ENCODE data around the gene DGAT2. TPM values are rescaled to one million over a fixed set of nuclear protein-coding genes. Genes with fewer than 3 reads are reported as not detected.

The DGAT2 gene
- total RNA-seq, 2 experiments from 2014 or later, result 0.19 to 0.25 TPM

DNA sequence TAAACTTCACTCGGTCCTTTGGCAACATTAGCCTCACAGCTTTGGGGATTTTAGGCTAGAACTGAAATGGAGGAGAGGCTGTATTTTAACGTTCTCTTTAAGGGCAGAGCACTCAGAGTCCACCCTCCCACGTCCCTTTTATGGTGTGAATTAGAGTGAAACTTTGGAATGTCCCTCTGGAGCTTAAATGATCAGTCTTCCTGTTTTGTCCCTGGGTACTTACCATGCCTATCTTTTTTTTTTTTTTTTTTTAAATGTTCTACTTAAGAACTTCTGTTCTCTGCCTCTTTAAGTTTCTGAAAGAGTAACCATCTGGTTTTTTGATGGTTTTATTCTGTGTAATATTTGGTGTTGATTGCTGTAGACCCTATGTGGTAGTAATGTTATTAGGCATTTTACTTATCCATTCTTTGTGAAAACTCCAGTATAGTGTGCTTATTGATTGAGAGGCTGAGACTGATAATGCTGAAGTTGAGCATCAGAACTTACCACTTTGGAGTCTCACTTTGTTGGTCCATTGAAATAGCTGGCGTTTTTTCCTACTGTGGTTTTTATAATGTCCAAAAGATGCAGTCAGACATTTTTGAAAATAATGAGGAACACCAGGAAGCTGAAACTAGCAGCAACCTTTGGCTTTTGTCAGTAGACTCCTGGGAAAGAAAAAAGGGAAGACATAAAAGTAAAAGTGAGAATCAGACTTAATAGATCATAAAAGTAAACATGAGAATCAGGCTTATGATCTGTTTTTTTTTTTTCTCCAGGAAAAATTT lies 58.1 kb downstream of the DGAT2 start:
- H3K4me1 Mint-ChIP-seq (ENCODE audit: low read depth), result peaks cover 47% of the 10 kb centered on the region
- no peak overlapping the region for H3K4me3 Mint-ChIP-seq
- peaks cover 6% of the 10 kb centered on the region for H3K36me3 ChIP-seq (ENCODE audit: insufficient read depth, low read length)
- H3K36me3 Mint-ChIP-seq (ENCODE audit: low read depth), result peaks cover 19% of the 10 kb centered on the region
- TF ChIP-seq, protein P1, sequence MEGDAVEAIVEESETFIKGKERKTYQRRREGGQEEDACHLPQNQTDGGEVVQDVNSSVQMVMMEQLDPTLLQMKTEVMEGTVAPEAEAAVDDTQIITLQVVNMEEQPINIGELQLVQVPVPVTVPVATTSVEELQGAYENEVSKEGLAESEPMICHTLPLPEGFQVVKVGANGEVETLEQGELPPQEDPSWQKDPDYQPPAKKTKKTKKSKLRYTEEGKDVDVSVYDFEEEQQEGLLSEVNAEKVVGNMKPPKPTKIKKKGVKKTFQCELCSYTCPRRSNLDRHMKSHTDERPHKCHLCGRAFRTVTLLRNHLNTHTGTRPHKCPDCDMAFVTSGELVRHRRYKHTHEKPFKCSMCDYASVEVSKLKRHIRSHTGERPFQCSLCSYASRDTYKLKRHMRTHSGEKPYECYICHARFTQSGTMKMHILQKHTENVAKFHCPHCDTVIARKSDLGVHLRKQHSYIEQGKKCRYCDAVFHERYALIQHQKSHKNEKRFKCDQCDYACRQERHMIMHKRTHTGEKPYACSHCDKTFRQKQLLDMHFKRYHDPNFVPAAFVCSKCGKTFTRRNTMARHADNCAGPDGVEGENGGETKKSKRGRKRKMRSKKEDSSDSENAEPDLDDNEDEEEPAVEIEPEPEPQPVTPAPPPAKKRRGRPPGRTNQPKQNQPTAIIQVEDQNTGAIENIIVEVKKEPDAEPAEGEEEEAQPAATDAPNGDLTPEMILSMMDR (IDR thresholded peaks at IDR 0.05), result no peak
- ChIA-PET POLR2A (interaction anchor here (0.7 kb wide), 2 partner anchors 496 to 512 kb away, joined by 3 to 4 read pairs; no protein-coding TSS in a partner anchor), CTCF (interaction anchor here (0.6 kb wide), 1 partner anchor 49 kb away, joined by 3 read pairs; no protein-coding TSS in a partner anchor)
- no peaks in the 10 kb centered on the region for H3K9me3 Mint-ChIP-seq
- no peaks in the 10 kb centered on the region for H3K27me3 Mint-ChIP-seq
- H3K27ac ChIP-seq (ENCODE audit: low read depth in 1 of 2, low read length in 2 of 2), result no peak overlapping the region
- no peak overlapping the region for H3K27ac Mint-ChIP-seq
- DNase-seq (peak in 2 of 14 experiments; percentile 42 to 45), ATAC-seq (ENCODE audit: poor library complexity) (no peak)
- H3K9me3 ChIP-seq (ENCODE audit: control insufficient read depth in 1 of 2, insufficient read depth in 1 of 2, low read length in 2 of 2), result no peaks in the 10 kb centered on the region
- intact Hi-C loops (cut with DNase I, micrococcal nuclease), result no loop called here
- H3K27me3 ChIP-seq (ENCODE audit: control insufficient read depth in 1 of 2, insufficient read depth in 2 of 2, low read length in 2 of 2), result no peaks in the 10 kb centered on the region
- peaks cover 11% of the 10 kb centered on the region for H3K4me1 ChIP-seq (ENCODE audit: insufficient read depth, low read length)
- H3K4me3 ChIP-seq (ENCODE audit: low read length), result no peak overlapping the region

DNA sequence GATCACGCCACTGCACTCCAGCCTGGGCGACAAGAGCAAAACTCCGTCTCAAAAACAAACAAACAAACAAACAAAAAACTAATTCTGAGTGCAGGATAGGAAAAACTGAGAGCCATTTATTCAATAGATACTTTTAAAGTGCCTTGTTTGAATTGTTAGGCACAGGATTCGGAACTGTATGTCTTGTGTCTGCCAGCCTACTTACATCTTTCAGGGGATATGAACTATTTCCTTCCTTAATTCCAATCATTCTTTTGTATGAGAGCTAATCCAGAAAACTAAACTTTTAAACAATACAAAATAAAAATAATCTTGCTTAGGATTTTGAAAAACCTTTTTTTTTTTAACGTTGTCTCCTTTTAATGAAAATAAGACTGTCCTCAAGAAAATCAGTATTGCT lies 59.0 kb downstream of the DGAT2 start:
- peaks cover 6% of the 10 kb centered on the region for H3K36me3 ChIP-seq (ENCODE audit: insufficient read depth, low read length)
- H3K4me1 ChIP-seq (ENCODE audit: insufficient read depth, low read length), result peaks cover 10% of the 10 kb centered on the region
- no peak overlapping the region for H3K27ac Mint-ChIP-seq
- no peaks in the 10 kb centered on the region for H3K27me3 Mint-ChIP-seq
- H3K36me3 Mint-ChIP-seq (ENCODE audit: low read depth), result peaks cover 14% of the 10 kb centered on the region
- no peak overlapping the region for H3K4me3 Mint-ChIP-seq
- H3K9me3 ChIP-seq (ENCODE audit: control insufficient read depth in 1 of 2, insufficient read depth in 1 of 2, low read length in 2 of 2), result no peaks in the 10 kb centered on the region
- intact Hi-C loops (cut with DNase I, micrococcal nuclease), result no loop called here
- peaks cover 43% of the 10 kb centered on the region for H3K4me1 Mint-ChIP-seq (ENCODE audit: low read depth)
- H3K27ac ChIP-seq (ENCODE audit: low read depth in 1 of 2, low read length in 2 of 2), result no peak overlapping the region
- ATAC-seq (ENCODE audit: poor library complexity) (no peak), DNase-seq (no peak)
- ChIA-PET CTCF (no interaction called here), POLR2A (no interaction called here)
- no peaks in the 10 kb centered on the region for H3K9me3 Mint-ChIP-seq
- no peak overlapping the region for H3K4me3 ChIP-seq (ENCODE audit: low read length)
- H3K27me3 ChIP-seq (ENCODE audit: control insufficient read depth in 1 of 2, insufficient read depth in 2 of 2, low read length in 2 of 2), result no peaks in the 10 kb centered on the region
- TF ChIP-seq, protein P1 (IDR thresholded peaks at IDR 0.05), result no peak

DNA sequence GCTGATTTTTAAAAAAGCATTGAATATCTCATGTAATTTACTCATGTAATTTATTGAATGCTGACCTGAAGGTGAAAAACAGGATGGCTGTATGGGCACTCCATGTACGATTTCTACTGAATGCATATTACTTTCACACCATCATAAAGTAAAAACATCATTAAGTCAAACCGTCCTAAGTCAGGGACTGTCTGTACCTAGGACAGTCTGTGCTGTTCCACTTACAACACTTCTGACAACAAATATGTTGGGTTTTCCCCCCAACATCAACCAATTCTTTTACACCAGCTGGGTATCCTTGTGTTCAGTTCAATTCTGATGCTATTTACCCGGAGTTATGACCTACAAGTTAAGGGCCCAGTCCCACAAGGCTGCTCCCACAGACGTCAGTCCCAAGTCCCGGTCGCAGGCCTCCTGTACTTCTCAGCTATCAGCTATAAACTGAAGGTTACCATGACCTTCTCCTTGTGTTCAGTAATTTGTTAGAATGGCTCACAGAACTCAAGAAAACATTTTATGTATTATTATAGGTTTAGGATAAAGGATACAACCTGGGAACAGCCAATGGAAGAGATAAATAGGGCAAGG lies 63.4 kb downstream of the DGAT2 start:
- TF ChIP-seq, protein P1 (IDR thresholded peaks at IDR 0.05), result no peak
- H3K4me1 ChIP-seq (ENCODE audit: insufficient read depth, low read length), result no peaks in the 10 kb centered on the region
- no peak overlapping the region for H3K4me3 ChIP-seq (ENCODE audit: low read length)
- H3K36me3 ChIP-seq (ENCODE audit: insufficient read depth, low read length), result peaks cover 6% of the 10 kb centered on the region
- H3K27me3 ChIP-seq (ENCODE audit: control insufficient read depth in 1 of 2, insufficient read depth in 2 of 2, low read length in 2 of 2), result no peaks in the 10 kb centered on the region
- Mint-ChIP-seq H3K36me3 (ENCODE audit: low read depth) (peaks cover 16% of the 10 kb centered on the region), H3K4me1 (ENCODE audit: low read depth) (peaks cover 46% of the 10 kb centered on the region), H3K27me3 (no peaks in the 10 kb centered on the region), H3K27ac (no peak overlapping the region), H3K4me3 (no peak overlapping the region), H3K9me3 (no peaks in the 10 kb centered on the region)
- DNase-seq (no peak), ATAC-seq (ENCODE audit: poor library complexity) (no peak)
- intact Hi-C loops (cut with DNase I, micrococcal nuclease), result no loop called here
- H3K9me3 ChIP-seq (ENCODE audit: control insufficient read depth in 1 of 2, insufficient read depth in 1 of 2, low read length in 2 of 2), result no peaks in the 10 kb centered on the region
- CTCF ChIA-PET, result interaction anchor here (1.2 kb wide), 1 partner anchor 29 kb away, joined by 3 read pairs; no protein-coding TSS in a partner anchor
- H3K27ac ChIP-seq (ENCODE audit: low read depth in 1 of 2, low read length in 2 of 2), result no peak overlapping the region
- POLR2A ChIA-PET, result interaction anchor here (1.1 kb wide), 1 partner anchor 18 kb away, joined by 3 read pairs; no protein-coding TSS in a partner anchor
